HEK293T (cell line): ENCODE results near the gene CHMP5.

ENCODE experiments used
- CTCF ChIA-PET: fragments of 350-600 bp; formaldehyde crosslinking; extraction: SDS; loops from one replicate; lab custom pipeline; 2021; ENCODE audit warnings: antibody characterized with exemption, inconsistent platforms; lab: Yijun Ruan, JAX
- POLR2A ChIA-PET: fragments of 350-600 bp; formaldehyde crosslinking; extraction: SDS; loops from one replicate; lab custom pipeline; 2020; ENCODE audit warnings: antibody characterized with exemption, inconsistent platforms; lab: Yijun Ruan, JAX
- DNase-seq: peaks from one replicate; pipeline ENCODE4 v3.0.0; 2012; ENCODE audit warnings: mixed read lengths; ENCODE audit errors: extremely low spot score
- ARNT ChIP-seq: fragments of 450-650 bp; IDR thresholded peaks from 2 replicates; pipeline ENCODE4 v1.6.1; 2017; ENCODE audit warnings: mild to moderate bottlenecking
- BHLHE40 ChIP-seq: fragments of 450-650 bp; IDR thresholded peaks from 2 replicates; pipeline ENCODE4 v1.6.1; 2016; ENCODE audit warnings: mild to moderate bottlenecking, moderate library complexity, borderline replicate concordance
- CTBP1 ChIP-seq: fragments of 450-650 bp; IDR thresholded peaks from 2 replicates; pipeline ENCODE4 v1.6.1; 2016; ENCODE audit warnings: borderline replicate concordance
- ELF4 ChIP-seq: fragments of 450-650 bp; IDR thresholded peaks from 2 replicates; pipeline ENCODE4 v1.6.1; 2017; ENCODE audit warnings: antibody characterized with exemption
- FOXA1 ChIP-seq: fragments of 450-650 bp; IDR thresholded peaks from 2 replicates; pipeline ENCODE4 v1.6.1; 2016; ENCODE audit warnings: mild to moderate bottlenecking
- FOXK2 ChIP-seq: fragments of 450-650 bp; IDR thresholded peaks from 2 replicates; pipeline ENCODE4 v1.6.1; 2016; ENCODE audit warnings: mild to moderate bottlenecking
- FOXM1 ChIP-seq: fragments of 450-650 bp; IDR thresholded peaks from 2 replicates; pipeline ENCODE4 v1.6.1; 2017; ENCODE audit warnings: mild to moderate bottlenecking, borderline replicate concordance
- HDGF ChIP-seq: fragments of 450-650 bp; IDR thresholded peaks from 2 replicates; pipeline ENCODE4 v1.6.1; 2017; ENCODE audit warnings: antibody characterized with exemption, borderline replicate concordance
- L3MBTL2 ChIP-seq: fragments of 450-650 bp; conservative IDR thresholded peaks from 2 replicates; pipeline ENCODE4 v1.6.1; 2016; ENCODE audit warnings: mild to moderate bottlenecking
- LEF1 ChIP-seq: fragments of 450-650 bp; IDR thresholded peaks from 2 replicates; pipeline ENCODE4 v1.6.1; 2017; ENCODE audit warnings: mild to moderate bottlenecking, borderline replicate concordance
- NFRKB ChIP-seq: fragments of 450-650 bp; IDR thresholded peaks from 2 replicates; pipeline ENCODE4 v1.6.1; 2016; ENCODE audit warnings: mild to moderate bottlenecking, moderate library complexity
- PKNOX1 ChIP-seq: fragments of 450-650 bp; IDR thresholded peaks from 2 replicates; pipeline ENCODE4 v1.6.1; 2016
- SP1 ChIP-seq: fragments of 450-650 bp; IDR thresholded peaks from 2 replicates; pipeline ENCODE4 v1.6.1; 2017
- SUZ12 ChIP-seq: fragments of 450-650 bp; IDR thresholded peaks from 2 replicates; pipeline ENCODE4 v1.6.1; 2016; ENCODE audit warnings: mild to moderate bottlenecking
- TARDBP ChIP-seq: fragments of 450-650 bp; IDR thresholded peaks from 2 replicates; pipeline ENCODE4 v1.6.1; 2016
- ZNF384 ChIP-seq: fragments of 450-650 bp; IDR thresholded peaks from 2 replicates; pipeline ENCODE4 v1.6.1; 2016

CHMP5 gene

DNA sequence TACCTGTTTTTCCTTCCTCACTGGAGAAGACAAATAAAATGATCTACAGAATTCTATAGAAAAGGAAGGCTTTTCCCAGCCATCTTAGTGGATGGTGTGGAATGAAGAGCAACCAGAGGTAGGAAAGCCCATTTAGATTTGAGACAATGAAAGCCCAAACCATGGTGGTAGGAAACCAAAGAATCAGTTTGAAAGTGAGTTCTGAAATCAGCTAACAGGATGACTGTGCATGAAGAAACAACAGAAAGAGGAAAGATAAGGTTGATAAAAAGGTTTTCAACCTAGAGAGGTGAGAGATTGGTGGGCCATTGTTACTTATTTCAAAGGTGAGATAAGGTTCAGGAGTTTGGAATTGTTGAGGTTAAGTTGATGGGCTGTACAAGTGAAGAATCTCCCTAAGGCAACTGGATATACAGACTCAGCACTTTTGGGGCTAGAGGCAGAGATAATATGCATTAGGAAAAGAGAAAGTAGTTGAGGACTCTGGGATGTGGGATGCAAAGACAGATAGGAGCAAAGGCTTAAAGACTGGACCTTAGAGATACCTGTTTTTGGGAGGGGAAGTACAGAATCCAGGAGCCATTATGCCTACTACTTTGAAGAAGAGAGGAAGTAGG lies 2.4 kb downstream of the CHMP5 start:
- ChIA-PET POLR2A (no interaction called here), CTCF (no interaction called here)
- TF ChIP-seq L3MBTL2 (no peak), FOXA1 (no peak), CTBP1 (no peak), HDGF (no peak), FOXM1 (no peak), ELF4 (no peak), FOXK2 (no peak), BHLHE40 (no peak), NFRKB (no peak), PKNOX1 (no peak), ARNT (no peak)
- no peak for DNase-seq

GRCh38 chr9:33270146-33270545 lies 5.3 kb downstream of the CHMP5 start:
- TF ChIP-seq LEF1: no peak
- TF ChIP-seq BHLHE40: no peak
- no peak for TF ChIP-seq FOXM1
- no peak for TF ChIP-seq L3MBTL2
- POLR2A ChIA-PET: no interaction called here
- CTCF ChIA-PET: no interaction called here

DNA sequence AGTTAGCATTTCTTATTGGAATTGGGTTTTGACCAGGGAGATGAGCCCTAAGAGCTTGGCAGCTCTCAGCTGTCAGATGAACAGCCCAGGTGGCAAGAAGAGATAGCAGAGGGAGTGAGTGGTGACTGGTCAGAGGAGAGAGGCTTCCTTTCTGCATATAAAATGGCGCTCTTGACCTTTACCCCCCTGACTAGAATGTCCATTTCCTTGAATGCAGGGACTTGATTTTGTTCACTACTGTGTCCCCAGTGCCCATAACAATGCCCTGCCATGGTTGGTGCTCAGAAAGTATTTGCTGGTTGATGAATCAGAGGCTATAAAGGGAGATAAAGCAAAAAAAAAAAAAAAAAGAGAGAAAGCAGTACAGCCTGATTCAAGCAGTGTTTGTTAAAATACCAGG lies 7.2 kb downstream of the CHMP5 start:
- no peak for TF ChIP-seq TARDBP
- CTCF ChIA-PET: no interaction called here
- DNase-seq: no peak
- POLR2A ChIA-PET: no interaction called here

More at GRCh38 chr9:33270146-33270545, 5.3 kb downstream of the CHMP5 start:
- DNase-seq: no peak

DNA sequence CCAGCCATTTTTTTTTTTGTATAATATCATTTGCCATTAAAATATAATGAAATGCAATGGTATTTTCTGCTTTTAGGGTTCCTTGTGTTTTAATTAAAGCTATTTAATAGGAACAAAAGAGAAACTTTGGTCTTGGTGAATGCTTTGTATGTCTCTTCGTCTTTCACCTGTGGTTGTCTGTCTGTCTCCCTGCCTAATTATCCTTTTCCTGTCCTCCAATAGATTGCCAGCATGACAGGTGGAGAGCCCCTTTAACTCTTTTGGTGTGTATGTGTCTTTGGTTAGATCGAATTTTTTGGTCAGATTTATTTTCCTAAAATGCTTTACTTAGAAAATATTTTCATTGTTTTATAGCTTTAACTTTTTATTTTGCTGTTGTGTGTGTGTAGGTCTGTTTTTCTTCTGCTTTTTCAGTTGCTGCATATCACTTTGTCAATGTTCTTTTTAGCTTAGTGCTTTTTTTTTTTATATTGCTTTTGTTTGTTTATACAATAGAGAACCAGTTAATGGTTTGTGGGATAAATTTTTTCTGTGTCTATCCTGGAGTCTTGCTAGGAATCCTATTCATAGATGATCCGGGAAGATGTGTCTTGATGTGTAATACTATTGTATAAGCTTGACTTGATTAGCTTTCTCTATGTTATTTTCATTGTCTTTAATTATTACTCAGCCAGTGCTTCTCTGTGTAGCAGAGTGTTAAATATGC lies 8.6 kb downstream of the CHMP5 start:
- CTCF ChIA-PET: no interaction called here
- POLR2A ChIA-PET: interaction anchor here (1.8 kb wide), 1 partner anchor 17 kb away, joined by 8 read pairs; the partner anchor contains the start of gene NFX1
- TF ChIP-seq CTBP1 (no peak), SP1 (no peak), ARNT (no peak), HDGF (no peak), PKNOX1 (no peak), TARDBP (no peak), FOXM1 (no peak), ZNF384 (no peak), SUZ12 (no peak), ELF4 (no peak), BHLHE40 (no peak), LEF1 (no peak), NFRKB (no peak), FOXK2 (no peak), L3MBTL2 (no peak), FOXA1 (no peak)
- no peak for DNase-seq

GRCh38 chr9:33273972-33274328 lies 9.1 kb downstream of the CHMP5 start:
- DNase-seq: no peak
- ChIA-PET POLR2A (interaction anchor here (1.8 kb wide), 1 partner anchor 16 kb away, joined by 8 read pairs; the partner anchor contains the start of gene NFX1), CTCF (no interaction called here)
- TF ChIP-seq LEF1 (no peak), ARNT (no peak), ZNF384 (no peak), NFRKB (no peak), CTBP1 (no peak)

DNA sequence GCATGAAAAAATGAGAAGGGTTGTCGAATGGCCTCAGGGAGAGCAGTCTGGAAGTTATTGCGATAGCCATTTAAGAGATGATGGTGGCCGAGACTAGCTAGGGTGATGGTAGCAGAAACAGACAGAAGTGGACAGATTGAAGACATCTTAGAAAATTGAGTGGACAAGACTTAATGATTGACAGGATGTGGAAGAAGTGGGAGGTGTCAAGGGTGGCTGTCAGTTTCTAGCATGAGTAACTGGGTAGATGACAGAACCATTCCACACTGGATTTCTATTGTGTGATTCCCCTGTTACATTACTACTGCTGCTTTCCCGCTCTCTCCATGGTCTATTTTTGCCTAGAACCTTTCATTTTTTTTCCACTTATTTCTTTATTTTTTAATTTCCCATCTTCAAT lies 12.6 kb downstream of the CHMP5 start:
- CTCF ChIA-PET: no interaction called here
- TF ChIP-seq PKNOX1 (peak; percentile 68), SP1 (no peak)
- DNase-seq: no peak
- POLR2A ChIA-PET: no interaction called here

- no peak for TF ChIP-seq L3MBTL2
- no peak for TF ChIP-seq CTBP1
- no peak for TF ChIP-seq NFRKB
- TF ChIP-seq ARNT: no peak
- TF ChIP-seq SUZ12: no peak
- no peak for TF ChIP-seq FOXA1
- no peak for TF ChIP-seq PKNOX1
- no peak for TF ChIP-seq BHLHE40
- TF ChIP-seq TARDBP: no peak
- TF ChIP-seq ZNF384: no peak
- no peak for TF ChIP-seq LEF1
- no peak for TF ChIP-seq FOXM1
- no peak for TF ChIP-seq SP1
- TF ChIP-seq FOXK2: no peak
- TF ChIP-seq HDGF: no peak
- no peak for TF ChIP-seq ELF4
- ChIA-PET POLR2A (no interaction called here), CTCF (interaction anchor here (0.6 kb wide), 1 partner anchor 186 kb away, joined by 3 read pairs; no protein-coding TSS in a partner anchor)
- DNase-seq: no peak
These were observed 20.7 kb downstream of the CHMP5 start for GRCh38 chr9:33285502-33285901.
